C4-2B (cell line): Measurements from ENCODE around the gene ATP6AP1.
A peak's percentile ranks its signal among the peaks of the same experiment; 100 is the strongest.

Experiments
- H3K27ac ChIP-seq: fragments of 450-650 bp; 2 replicates; pipeline ENCODE4 v1.5.1; 2017
- ZFX ChIP-seq: fragments of 450-650 bp; IDR thresholded peaks from 2 replicates; pipeline ENCODE4 v1.6.1; 2017
- TF ChIP-seq, protein P1 (sequence below): fragments of 450-650 bp; conservative IDR thresholded peaks from 2 replicates; pipeline ENCODE4 v1.5.1; 2017; ENCODE audit warnings: mild to moderate bottlenecking

The ATP6AP1 gene

DNA sequence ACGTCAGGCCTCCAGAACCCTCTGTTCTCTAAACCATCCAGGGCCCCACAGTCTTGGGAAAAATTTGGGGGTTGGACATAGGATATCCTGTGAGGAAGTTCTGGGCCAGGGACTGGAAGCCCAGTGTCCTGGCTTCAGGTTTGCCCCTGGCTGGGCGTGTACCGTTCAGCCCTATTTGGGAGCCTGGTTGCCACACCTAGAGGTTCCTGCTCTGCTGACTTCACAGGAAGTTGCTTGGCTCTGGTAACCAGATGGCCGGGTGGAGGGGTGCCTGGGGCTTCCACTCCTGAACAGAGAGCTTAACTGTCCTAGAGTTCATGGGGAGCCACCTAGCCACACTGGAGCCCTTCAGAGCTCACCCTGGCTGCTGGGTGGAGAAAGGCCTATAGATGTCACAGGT lies 16.0 kb upstream of the ATP6AP1 start:
- TF ChIP-seq, protein P1, sequence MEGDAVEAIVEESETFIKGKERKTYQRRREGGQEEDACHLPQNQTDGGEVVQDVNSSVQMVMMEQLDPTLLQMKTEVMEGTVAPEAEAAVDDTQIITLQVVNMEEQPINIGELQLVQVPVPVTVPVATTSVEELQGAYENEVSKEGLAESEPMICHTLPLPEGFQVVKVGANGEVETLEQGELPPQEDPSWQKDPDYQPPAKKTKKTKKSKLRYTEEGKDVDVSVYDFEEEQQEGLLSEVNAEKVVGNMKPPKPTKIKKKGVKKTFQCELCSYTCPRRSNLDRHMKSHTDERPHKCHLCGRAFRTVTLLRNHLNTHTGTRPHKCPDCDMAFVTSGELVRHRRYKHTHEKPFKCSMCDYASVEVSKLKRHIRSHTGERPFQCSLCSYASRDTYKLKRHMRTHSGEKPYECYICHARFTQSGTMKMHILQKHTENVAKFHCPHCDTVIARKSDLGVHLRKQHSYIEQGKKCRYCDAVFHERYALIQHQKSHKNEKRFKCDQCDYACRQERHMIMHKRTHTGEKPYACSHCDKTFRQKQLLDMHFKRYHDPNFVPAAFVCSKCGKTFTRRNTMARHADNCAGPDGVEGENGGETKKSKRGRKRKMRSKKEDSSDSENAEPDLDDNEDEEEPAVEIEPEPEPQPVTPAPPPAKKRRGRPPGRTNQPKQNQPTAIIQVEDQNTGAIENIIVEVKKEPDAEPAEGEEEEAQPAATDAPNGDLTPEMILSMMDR: no peak
- TF ChIP-seq ZFX: no peak
- H3K27ac ChIP-seq: peak overlapping the region; percentile 99

DNA sequence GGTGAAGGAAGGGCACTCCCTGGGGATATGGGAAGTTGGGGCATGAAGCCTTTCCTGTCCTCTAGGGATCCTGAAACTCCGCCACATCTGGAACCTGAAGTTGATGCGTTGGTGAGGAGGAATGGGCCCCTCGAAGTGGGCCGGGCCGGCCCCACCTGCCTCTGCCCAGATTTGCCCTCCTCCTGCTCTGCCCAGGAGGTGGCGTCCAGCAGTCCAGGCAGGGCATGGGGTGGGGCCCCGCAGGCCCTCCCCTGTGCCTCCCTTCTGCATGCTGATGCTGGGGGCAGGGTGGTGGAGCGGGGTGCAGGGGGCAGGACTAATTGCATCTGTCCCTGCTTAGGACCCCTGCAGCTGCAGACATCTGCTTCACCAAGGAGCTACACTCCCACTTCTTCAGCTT lies 15.3 kb upstream of the ATP6AP1 start:
- H3K27ac ChIP-seq: no peak overlapping the region

DNA sequence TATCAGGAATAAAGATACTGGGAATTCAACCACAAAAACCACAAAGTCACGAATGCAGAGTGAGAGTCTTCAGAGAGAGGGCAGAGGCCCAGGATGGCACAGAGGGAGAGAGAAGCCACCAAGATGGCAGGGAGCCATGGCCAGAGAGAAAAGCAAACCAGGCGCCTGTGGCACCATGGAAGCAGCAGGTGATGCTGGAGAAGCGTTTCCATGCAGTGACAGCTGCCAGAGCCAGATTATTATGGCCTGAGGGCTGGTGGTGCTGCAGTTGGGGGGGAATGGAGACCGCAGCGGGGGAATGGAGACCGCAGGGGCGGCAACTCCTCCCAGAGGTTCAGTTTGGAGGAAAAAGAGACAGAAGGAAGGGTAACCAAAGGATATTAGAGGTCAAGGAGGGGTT lies 11.3 kb upstream of the ATP6AP1 start:
- TF ChIP-seq ZFX: no peak
- TF ChIP-seq, protein P1: no peak
- no peak overlapping the region for H3K27ac ChIP-seq

More for the DNA sequence above, 15.3 kb upstream of the ATP6AP1 start:
- TF ChIP-seq ZFX: no peak
- TF ChIP-seq, protein P1: no peak

DNA sequence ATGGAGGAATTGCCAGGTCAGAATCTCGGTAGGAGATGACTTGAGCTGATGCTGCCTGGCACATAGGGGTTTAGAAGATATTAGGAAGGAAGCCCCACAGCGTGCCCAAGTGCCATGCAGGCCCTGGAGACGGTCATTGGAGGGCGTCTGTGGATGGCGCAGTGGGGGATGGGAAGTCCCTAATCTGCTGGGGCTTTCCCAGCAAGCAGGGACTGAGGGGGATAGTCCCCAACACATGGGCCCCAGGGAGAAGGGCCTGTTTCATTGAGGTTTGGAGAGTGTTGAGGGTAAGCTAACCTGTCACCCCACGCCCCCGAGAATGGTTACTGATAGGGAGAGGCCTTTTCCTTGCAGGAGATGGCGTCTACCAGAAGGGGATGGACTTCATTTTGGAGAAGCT lies 9.3 kb upstream of the ATP6AP1 start:
- no peak for TF ChIP-seq ZFX
- TF ChIP-seq, protein P1: no peak
- no peak overlapping the region for H3K27ac ChIP-seq

DNA sequence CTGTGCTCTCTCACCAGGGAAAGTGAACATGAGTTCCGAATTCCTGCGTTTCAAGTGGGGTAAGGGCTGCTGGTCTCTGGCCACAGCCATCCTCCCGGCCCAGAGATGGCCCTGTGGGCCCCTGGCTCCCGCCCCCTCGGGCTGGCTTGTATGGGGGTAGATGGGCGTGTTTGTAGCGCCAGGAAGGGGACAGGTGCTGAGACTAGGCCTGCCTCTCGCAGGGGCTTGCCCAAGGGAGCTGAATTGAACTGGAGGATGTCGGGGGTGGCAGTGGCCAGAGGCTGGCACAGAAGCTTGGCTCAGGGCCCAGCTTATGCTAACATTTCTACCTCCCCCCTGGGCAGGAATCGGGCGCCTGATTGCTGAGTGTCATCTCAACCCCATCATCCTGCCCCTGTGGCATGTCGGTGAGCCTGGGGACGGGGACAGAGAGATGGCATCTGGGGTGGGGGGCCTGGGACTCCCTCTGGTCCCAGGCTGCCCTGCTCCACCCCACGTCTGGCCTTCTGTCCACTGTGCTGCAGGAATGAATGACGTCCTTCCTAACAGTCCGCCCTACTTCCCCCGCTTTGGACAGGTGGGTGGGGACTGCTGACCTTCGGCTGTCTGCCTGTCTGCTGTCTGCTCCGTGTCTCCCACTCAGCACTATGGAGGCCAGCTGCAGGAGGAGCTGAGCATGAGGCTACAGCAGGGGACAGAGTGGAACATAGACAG lies 8.6 kb upstream of the ATP6AP1 start:
- no peak for TF ChIP-seq ZFX
- TF ChIP-seq, protein P1: no peak
- no peak overlapping the region for H3K27ac ChIP-seq

DNA sequence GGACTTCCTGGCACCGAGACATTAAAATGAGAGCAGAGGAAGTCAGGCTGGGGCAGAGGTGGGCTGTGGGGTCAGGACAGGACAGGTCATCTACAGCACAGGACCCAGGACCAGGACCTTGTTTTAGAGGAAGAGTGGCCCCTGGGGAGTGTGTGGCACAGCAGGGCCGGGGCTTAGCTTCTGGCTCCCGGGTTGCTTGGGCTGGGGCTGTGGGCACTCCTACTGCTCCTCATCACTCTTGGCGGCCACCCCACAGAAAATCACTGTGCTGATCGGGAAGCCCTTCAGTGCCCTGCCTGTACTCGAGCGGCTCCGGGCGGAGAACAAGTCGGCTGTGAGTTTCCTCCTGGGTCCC lies 8.1 kb upstream of the ATP6AP1 start:
- H3K27ac ChIP-seq: no peak overlapping the region
- TF ChIP-seq ZFX: no peak
- TF ChIP-seq, protein P1: no peak

DNA sequence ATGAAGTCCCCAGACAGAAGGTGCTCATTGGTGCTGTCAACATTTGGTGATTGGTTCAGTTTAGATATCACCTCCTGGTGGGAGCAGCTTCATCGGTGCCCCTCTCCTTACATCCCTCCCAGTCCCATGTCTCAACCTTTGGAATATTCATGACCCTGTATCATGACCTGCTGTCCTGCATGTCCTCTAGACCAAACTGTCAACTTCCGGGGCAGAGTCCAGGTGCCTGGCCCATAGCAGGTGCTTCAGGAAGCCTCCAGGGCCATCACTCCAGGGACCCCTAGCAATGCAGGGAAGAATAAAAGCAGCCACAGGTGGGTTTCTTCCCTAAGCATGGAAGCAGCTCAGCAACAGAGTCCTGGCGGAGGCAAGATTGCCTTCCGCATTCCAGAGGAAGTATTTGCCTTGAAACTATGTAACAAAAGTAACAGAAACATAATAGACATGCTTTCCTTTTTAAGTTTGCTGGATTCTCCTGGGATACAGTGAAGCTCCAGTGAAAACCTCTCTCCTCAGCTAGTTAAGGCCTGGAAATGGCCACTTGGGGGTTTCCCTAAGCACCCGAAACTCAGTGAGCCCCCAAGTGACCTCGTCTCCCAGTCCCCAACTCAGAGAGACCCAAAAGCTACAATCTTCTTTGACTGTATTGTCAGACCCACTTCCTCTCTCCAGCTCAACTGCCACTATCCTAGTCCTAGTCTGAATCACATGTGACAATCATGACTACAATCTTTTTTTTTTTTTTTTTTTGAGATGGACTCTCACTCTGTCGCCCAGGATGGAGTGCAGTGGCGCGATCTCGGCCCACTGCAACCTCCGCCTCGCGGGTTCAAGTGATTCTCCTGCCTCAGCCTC lies 1.3 kb upstream of the ATP6AP1 start:
- TF ChIP-seq, protein P1: no peak
- TF ChIP-seq ZFX: no peak
- H3K27ac ChIP-seq: no peak overlapping the region; the same call in 1 of the 2 replicates
